DOHH2 (cell line): ENCODE measurements around the gene LIMK2.
"Not testable (repeated sequence)": the region's sequence is repeated elsewhere in the genome, so short reads cannot be mapped to it uniquely, and the experiment has no call there.

Experiments used
- CTCF ChIP-seq: fragments of 200-600 bp; sonication (generic); IDR thresholded peaks from one replicate; pipeline ENCODE4 v1.5.1; 2014; ENCODE audit warnings: antibody characterized with exemption, mild to moderate bottlenecking, low read depth, low read length; ENCODE audit not compliant: poor library complexity, severe bottlenecking
- EZH2phosphoT487 ChIP-seq: fragments of 200-600 bp; sonication (generic); IDR thresholded peaks from 2 replicates; pipeline ENCODE4 v1.6.1; 2017; ENCODE audit warnings: borderline replicate concordance, mild to moderate bottlenecking, antibody characterized with exemption, low read length, moderate library complexity, mixed read lengths

GRCh38 chr22:31236044-31236443 lies 23.9 kb downstream of the LIMK2 start:
- not testable (repeated sequence) for TF ChIP-seq CTCF, EZH2phosphoT487
